ENCODE results near the gene PCDHGA12.
"Not testable (repeated sequence)": the region's sequence is repeated elsewhere in the genome, so short reads cannot be mapped to it uniquely, and the experiment has no call there.

The PCDHGA12 gene

DNA sequence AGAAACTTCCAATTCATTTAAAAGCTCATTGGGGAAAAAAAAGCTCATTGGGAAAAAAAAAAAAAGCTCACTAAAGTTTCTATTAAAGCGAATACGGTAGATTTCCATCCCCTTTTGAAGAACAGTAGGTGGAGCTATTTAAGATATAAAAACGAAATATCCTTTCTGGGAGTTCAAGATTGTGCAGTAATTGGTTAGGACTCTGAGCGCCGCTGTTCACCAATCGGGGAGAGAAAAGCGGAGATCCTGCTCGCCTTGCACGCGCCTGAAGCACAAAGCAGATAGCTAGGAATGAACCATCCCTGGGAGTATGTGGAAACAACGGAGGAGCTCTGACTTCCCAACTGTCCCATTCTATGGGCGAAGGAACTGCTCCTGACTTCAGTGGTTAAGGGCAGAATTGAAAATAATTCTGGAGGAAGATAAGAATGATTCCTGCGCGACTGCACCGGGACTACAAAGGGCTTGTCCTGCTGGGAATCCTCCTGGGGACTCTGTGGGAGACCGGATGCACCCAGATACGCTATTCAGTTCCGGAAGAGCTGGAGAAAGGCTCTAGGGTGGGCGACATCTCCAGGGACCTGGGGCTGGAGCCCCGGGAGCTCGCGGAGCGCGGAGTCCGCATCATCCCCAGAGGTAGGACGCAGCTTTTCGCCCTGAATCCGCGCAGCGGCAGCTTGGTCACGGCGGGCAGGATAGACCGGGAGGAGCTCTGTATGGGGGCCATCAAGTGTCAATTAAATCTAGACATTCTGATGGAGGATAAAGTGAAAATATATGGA is at the start of gene PCDHGA12:
PCDHGA12 (plus strand) TSS at position 176 of the 782 bp plus-strand sequence; CDS start at position 429, 253 bp downstream.
- peak within 1 kb of the TSS; percentile 17 to 26 for H3K4me3 ChIP-seq (ENCODE audit: low read depth in 1 of 2, low read length in 1 of 2)
- no peaks in the 10 kb centered on the region for H3K36me3 ChIP-seq
- peaks cover 100% of the 10 kb centered on the region for H3K27me3 ChIP-seq
- TF ChIP-seq, protein P1, sequence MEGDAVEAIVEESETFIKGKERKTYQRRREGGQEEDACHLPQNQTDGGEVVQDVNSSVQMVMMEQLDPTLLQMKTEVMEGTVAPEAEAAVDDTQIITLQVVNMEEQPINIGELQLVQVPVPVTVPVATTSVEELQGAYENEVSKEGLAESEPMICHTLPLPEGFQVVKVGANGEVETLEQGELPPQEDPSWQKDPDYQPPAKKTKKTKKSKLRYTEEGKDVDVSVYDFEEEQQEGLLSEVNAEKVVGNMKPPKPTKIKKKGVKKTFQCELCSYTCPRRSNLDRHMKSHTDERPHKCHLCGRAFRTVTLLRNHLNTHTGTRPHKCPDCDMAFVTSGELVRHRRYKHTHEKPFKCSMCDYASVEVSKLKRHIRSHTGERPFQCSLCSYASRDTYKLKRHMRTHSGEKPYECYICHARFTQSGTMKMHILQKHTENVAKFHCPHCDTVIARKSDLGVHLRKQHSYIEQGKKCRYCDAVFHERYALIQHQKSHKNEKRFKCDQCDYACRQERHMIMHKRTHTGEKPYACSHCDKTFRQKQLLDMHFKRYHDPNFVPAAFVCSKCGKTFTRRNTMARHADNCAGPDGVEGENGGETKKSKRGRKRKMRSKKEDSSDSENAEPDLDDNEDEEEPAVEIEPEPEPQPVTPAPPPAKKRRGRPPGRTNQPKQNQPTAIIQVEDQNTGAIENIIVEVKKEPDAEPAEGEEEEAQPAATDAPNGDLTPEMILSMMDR (IDR thresholded peaks at IDR 0.05): no peak
- H3K27ac ChIP-seq: no peak within 1 kb of the TSS
- H3K4me1 ChIP-seq (ENCODE audit: control insufficient read depth in 1 of 2, insufficient read depth in 1 of 2, low read depth in 1 of 2, low read length in 1 of 2): peaks cover 11 to 13% of the 10 kb centered on the region in 2 experiments
- peaks cover 16% of the 10 kb centered on the region for H3K9me3 ChIP-seq

DNA sequence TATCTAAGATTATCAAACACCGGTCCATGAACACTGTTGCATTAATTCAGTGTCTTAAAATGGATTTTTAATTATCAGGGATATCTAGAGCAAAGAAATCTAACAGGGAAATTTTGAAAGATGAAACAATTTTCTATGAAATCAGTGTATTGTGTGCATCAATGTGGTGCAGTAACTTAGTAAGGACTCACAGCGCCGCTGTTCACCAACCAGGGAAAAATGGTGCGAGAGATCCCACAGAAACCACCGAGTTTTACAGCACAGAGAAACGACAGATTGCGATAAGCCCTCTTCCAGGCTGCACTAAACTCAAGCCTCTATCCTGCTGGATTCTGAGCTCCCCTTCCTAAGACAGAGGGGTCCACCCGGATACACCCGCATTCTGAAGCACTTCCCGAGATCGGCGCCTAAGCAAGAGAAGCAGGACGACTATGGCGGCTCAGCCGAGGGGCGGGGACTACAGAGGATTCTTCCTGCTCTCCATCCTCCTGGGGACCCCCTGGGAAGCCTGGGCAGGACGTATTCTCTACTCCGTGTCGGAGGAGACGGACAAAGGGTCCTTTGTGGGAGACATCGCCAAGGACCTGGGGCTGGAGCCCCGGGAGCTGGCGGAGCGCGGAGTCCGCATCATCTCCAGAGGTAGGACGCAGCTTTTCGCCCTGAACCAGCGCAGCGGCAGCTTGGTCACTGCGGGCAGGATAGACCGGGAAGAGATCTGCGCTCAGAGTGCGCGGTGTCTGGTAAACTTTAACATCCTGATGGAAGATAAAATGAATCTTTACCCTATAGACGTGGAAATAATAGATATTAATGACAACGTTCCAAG is 47.6 kb upstream of the PCDHGA12 start, which contains the start of gene PCDHGA7:
PCDHGA7 (plus strand) TSS at position 274 of the 826 bp plus-strand sequence; CDS start at position 432, 158 bp downstream.
- TF ChIP-seq, protein P1 (IDR thresholded peaks at IDR 0.05): no peak
- H3K4me3 ChIP-seq (ENCODE audit: low read depth in 1 of 2, low read length in 1 of 2): no peak within 1 kb of the TSS
- peaks cover 12% of the 10 kb centered on the region for H3K9me3 ChIP-seq
- no peaks in the 10 kb centered on the region for H3K36me3 ChIP-seq
- H3K4me1 ChIP-seq (ENCODE audit: control insufficient read depth in 1 of 2, insufficient read depth in 1 of 2, low read depth in 1 of 2, low read length in 1 of 2): no peaks in the 10 kb centered on the region
- no peak within 1 kb of the TSS for H3K27ac ChIP-seq
- H3K27me3 ChIP-seq: peaks cover 97% of the 10 kb centered on the region

DNA sequence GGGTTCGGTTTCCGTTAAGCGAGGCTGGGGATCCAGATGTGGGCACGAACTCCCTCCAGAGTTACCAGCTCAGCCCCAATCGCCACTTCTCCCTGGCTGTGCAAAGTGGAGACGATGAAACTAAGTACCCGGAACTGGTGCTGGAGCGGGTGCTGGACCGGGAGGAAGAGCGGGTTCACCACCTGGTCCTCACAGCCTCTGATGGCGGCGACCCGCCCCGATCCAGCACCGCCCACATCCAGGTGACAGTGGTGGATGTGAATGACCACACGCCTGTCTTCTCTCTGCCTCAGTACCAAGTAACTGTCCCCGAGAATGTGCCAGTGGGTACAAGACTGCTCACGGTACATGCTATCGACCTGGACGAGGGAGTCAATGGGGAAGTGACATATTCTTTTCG is 47.0 kb upstream of the PCDHGA12 start:
- Histone ChIP-seq H3K36me3 (no peaks in the 10 kb centered on the region), H3K9me3 (peaks cover 9% of the 10 kb centered on the region), H3K4me1 (ENCODE audit: control insufficient read depth in 1 of 2, insufficient read depth in 1 of 2, low read depth in 1 of 2, low read length in 1 of 2) (no peaks in the 10 kb centered on the region), H3K27me3 (peaks cover 96% of the 10 kb centered on the region), H3K27ac (no peak overlapping the region), H3K4me3 (ENCODE audit: low read depth in 1 of 2, low read length in 1 of 2) (no peak overlapping the region)
- TF ChIP-seq, protein P1 (IDR thresholded peaks at IDR 0.05): no peak

DNA sequence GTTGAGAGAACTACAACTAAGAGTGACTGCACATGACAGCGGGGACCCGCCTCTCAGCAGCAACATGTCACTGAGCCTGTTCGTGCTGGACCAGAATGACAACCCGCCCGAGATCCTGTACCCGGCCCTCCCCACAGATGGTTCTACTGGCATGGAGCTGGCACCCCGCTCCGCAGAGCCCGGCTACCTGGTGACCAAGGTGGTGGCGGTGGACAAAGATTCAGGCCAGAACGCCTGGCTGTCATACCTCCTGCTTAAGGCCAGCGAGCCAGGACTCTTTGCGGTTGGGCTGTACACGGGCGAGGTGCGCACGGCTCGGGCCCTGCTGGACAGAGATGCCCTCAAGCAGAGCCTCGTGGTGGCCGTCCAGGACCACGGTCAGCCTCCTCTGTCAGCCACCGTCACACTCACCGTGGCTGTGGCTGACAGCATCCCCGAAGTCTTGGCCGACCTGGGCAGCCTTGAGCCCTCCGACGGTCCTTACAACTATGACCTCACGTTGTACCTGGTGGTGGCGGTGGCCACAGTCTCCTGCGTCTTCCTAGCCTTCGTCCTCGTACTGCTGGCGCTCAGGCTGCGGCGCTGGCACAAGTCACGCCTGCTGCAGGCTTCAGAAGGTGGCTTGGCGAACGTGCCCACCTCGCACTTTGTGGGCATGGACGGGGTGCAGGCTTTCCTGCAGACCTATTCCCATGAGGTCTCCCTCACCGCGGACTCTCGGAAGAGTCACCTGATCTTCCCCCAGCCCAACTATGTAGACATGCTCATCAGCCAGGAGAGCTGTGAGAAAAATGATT is 45.6 kb upstream of the PCDHGA12 start:
- Histone ChIP-seq H3K27me3 (peaks cover 96% of the 10 kb centered on the region), H3K27ac (no peak overlapping the region), H3K4me1 (ENCODE audit: control insufficient read depth in 1 of 2, insufficient read depth in 1 of 2, low read depth in 1 of 2, low read length in 1 of 2) (no peaks in the 10 kb centered on the region), H3K9me3 (peaks cover 18% of the 10 kb centered on the region), H3K36me3 (no peaks in the 10 kb centered on the region), H3K4me3 (ENCODE audit: low read depth in 1 of 2, low read length in 1 of 2) (no peak overlapping the region)
- TF ChIP-seq, protein P1 (IDR thresholded peaks at IDR 0.05): no peak

DNA sequence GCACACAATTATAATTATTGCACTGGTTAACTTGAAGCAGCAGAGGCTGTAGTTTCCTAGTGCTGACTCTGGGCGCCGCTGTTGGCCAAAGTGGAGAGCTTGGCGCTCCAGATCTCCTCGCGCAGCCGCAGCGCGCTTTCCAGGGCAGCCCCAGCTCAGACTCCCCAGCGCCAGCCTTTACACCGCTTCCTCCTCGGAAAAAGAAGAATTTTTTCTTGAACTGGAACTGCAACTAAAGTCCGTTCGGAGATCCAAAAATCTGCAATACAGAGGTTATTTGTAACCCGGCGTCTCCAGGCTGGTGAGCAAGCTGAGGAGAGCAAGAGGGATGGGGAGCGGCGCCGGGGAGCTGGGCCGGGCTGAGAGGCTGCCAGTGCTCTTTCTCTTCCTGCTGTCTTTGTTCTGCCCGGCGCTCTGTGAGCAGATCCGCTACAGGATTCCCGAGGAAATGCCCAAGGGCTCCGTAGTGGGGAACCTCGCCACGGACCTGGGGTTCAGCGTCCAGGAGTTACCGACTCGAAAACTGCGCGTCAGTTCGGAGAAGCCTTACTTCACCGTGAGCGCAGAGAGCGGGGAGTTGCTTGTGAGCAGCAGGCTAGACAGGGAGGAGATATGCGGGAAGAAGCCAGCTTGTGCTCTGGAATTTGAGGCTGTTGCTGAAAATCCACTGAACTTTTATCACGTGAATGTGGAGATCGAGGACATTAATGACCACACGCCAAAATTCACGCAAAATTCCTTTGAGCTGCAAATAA is 42.6 kb upstream of the PCDHGA12 start, which contains the start of gene PCDHGB4:
PCDHGB4 (plus strand) TSS at position 142 of the 755 bp plus-strand sequence; CDS start at position 329, 187 bp downstream.
- H3K27ac ChIP-seq; H3K4me3 ChIP-seq (ENCODE audit: low read depth in 1 of 2, low read length in 1 of 2); H3K36me3 ChIP-seq; H3K4me1 ChIP-seq (ENCODE audit: control insufficient read depth in 1 of 2, insufficient read depth in 1 of 2, low read depth in 1 of 2, low read length in 1 of 2): not testable (repeated sequence)
- peaks cover 20% of the 10 kb centered on the region for H3K9me3 ChIP-seq
- peaks cover 98% of the 10 kb centered on the region for H3K27me3 ChIP-seq
